GM23338 (cell line): ENCODE measurements around the gene GPR89B. TPM values are rescaled to one million over a fixed set of nuclear protein-coding genes. Genes with fewer than 3 reads are reported as not detected.
A peak's percentile ranks its signal among the peaks of the same experiment; 100 is the strongest.

Experiments
- ATAC-seq: fragments of 200-7000 bp; cut with Tn5 transposase; 3 replicates; pipeline ENCODE4 v1.9.1; 2020
- DNase-seq: peaks from one replicate; pipeline ENCODE4 v3.0.0-alpha.2; 2015; ENCODE audit warnings: low spot score
- H2AFZ ChIP-seq: fragments of 200-600 bp; sonication (generic); 2 replicates; pipeline ENCODE4 v1.8.0; 2016; ENCODE audit warnings: antibody characterized with exemption, mild to moderate bottlenecking, moderate library complexity
- H3F3A ChIP-seq: fragments of 200-600 bp; sonication (generic); replicated peaks from 2 replicates; pipeline ENCODE4 v1.8.0; 2017; ENCODE audit warnings: antibody characterized with exemption, mixed run types, low read depth
- H3K27ac ChIP-seq: fragments of 200-600 bp; sonication (generic); 2 replicates; pipeline ENCODE4 v1.6.1; 2016; ENCODE audit warnings: low read depth
- H3K27me3 ChIP-seq: fragments of 200-600 bp; sonication (generic); 2 replicates; pipeline ENCODE4 v1.8.0; 2016; ENCODE audit warnings: mild to moderate bottlenecking, mixed run types, moderate library complexity; ENCODE audit not compliant: insufficient read depth
- H3K36me3 ChIP-seq: fragments of 200-600 bp; sonication (generic); 2 replicates; pipeline ENCODE4 v1.8.0; 2016; ENCODE audit warnings: mild to moderate bottlenecking; ENCODE audit not compliant: insufficient read depth
- H3K4me1 ChIP-seq: fragments of 200-600 bp; sonication (generic); 2 replicates; pipeline ENCODE4 v1.8.0; 2016; ENCODE audit warnings: mild to moderate bottlenecking, moderate library complexity; ENCODE audit not compliant: insufficient read depth
- H3K4me2 ChIP-seq: fragments of 200-600 bp; sonication (generic); 2 replicates; pipeline ENCODE4 v1.7.1; 2017; ENCODE audit warnings: mixed run types
- H3K4me3 ChIP-seq: fragments of 200-600 bp; sonication (generic); 2 replicates; pipeline ENCODE4 v1.6.1; 2016; ENCODE audit warnings: mixed run types
- H3K79me2 ChIP-seq: fragments of 200-600 bp; sonication (generic); replicated peaks from 2 replicates; pipeline ENCODE4 v1.8.0; 2017; ENCODE audit warnings: mild to moderate bottlenecking; ENCODE audit not compliant: insufficient read depth
- H3K9me2 ChIP-seq: fragments of 200-600 bp; sonication (generic); 2 replicates; pipeline ENCODE4 v1.8.0; 2017; ENCODE audit not compliant: insufficient read depth
- H4K20me1 ChIP-seq: fragments of 200-600 bp; sonication (generic); replicated peaks from 2 replicates; pipeline ENCODE4 v1.8.0; 2017; ENCODE audit warnings: mild to moderate bottlenecking; ENCODE audit not compliant: insufficient read depth
- H3K27ac Mint-ChIP-seq: 2 replicates; pipeline ENCODE4 v1.8.0; 2020; ENCODE audit warnings: inconsistent platforms, mild to moderate bottlenecking, moderate library complexity, mixed read lengths
- H3K27me3 Mint-ChIP-seq: 3 replicates; pipeline ENCODE4 v1.8.0; 2022; ENCODE audit warnings: low read depth, mild to moderate bottlenecking, moderate library complexity, mixed read lengths, inconsistent platforms; ENCODE audit not compliant: insufficient read depth, poor library complexity
- H3K36me3 Mint-ChIP-seq: 3 replicates; pipeline ENCODE4 v1.8.0; 2021; ENCODE audit warnings: low read depth, mild to moderate bottlenecking, inconsistent platforms, moderate library complexity, mixed read lengths
- H3K4me1 Mint-ChIP-seq: 3 replicates; pipeline ENCODE4 v1.8.0; 2020; ENCODE audit warnings: mild to moderate bottlenecking, inconsistent platforms, mixed read lengths
- H3K4me3 Mint-ChIP-seq: 3 replicates; pipeline ENCODE4 v1.8.0; 2021; ENCODE audit warnings: moderate library complexity, mild to moderate bottlenecking, inconsistent platforms, mixed read lengths
- H3K9me3 Mint-ChIP-seq: 3 replicates; pipeline ENCODE4 v1.8.0; 2020; ENCODE audit warnings: moderate library complexity, mild to moderate bottlenecking, inconsistent platforms, mixed read lengths
- EZH2 ChIP-seq: fragments of 200-600 bp; sonication (generic); IDR thresholded peaks from one replicate; pipeline ENCODE4 v1.8.0; 2017; ENCODE audit warnings: antibody characterized with exemption, mild to moderate bottlenecking, low read depth; ENCODE audit not compliant: unreplicated experiment
- POLR2AphosphoS5 ChIP-seq: IDR thresholded peaks from 2 replicates; pipeline ENCODE4 v1.6.1; 2016; ENCODE audit warnings: antibody characterized with exemption, low read depth
- polyA plus RNA-seq: library from polyadenylated mRNA; unstranded; fragments of >200 nt; fragmentation: Nextera tagmentation; extraction: Ambion mirVana; gene quantifications from 2 replicates; pipeline ENCODE4 v1.2.1, GENCODE V29; 2016
- total RNA-seq: library from RNA; depleted of rRNA; stranded (reverse); fragments of >200 nt; shearing (Covaris generic); gene quantifications from 2 replicates; pipeline ENCODE4 v1.2.3, GENCODE V29; 2014
- TF ChIP-seq, protein P1 (sequence below), 2 experiments: fragments of 200-600 bp in 1 of 2; sonication (generic) in 1 of 2; conservative IDR thresholded peaks; 2 replicates each; pipeline versions ENCODE4 v1.5.1 to v1.6.1; 2016 to 2017; ENCODE audit warnings: antibody characterized with exemption in 2 of 2, low read depth in 2 of 2, mild to moderate bottlenecking in 2 of 2, moderate library complexity in 1 of 2
- TF ChIP-seq, protein P2 (sequence below): IDR thresholded peaks from 2 replicates; pipeline ENCODE4 v1.6.1; 2016; ENCODE audit warnings: antibody characterized with exemption

The GPR89B gene
- total and polyA plus RNA-seq, 2 experiments from 2014 or later: 25.7 to 27.7 TPM

DNA sequence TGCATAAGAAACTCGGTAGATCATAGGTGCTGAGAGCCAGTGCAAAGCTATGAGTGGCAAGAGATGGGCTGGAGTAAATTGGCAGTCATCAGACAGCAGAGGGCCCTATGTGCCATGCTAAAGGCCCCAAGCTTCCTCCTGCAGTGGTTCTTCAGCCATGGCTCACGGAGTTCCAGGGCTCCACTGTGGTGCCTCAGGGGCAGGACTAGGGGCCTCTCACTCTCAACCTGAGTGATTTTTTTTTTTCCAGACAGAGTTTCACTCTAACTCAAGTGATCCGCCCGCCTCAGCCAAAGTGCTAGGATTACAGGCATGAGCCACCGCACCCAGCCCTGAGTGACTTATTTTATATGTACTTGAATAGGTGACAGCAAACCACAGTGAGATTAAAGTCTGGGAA lies 36.0 kb upstream of the GPR89B start:
- H3K4me1 Mint-ChIP-seq: peaks cover 19% of the 10 kb centered on the region
- Histone ChIP-seq H3K27ac (no peak overlapping the region), H3K4me3 (no peak overlapping the region), H3K4me2 (no peak overlapping the region), H3K9me2 (no peaks in the 10 kb centered on the region), H3K36me3 (no peaks in the 10 kb centered on the region), H3K4me1 (0 out of 2 replicates have a peak, but pooled peaks cover 4% of the 10 kb centered on the region), H3K79me2 (no peaks in the 10 kb centered on the region), H4K20me1 (no peaks in the 10 kb centered on the region), H2AFZ (peak overlapping the region; percentile 32; the same call in 1 of the 2 replicates), H3F3A (no peaks in the 10 kb centered on the region), H3K27me3 (no peaks in the 10 kb centered on the region)
- H3K27me3 Mint-ChIP-seq: peaks cover 4% of the 10 kb centered on the region
- no peaks in the 10 kb centered on the region for H3K36me3 Mint-ChIP-seq
- no peak overlapping the region for H3K27ac Mint-ChIP-seq
- H3K4me3 Mint-ChIP-seq: no peak overlapping the region
- ATAC-seq (peak; percentile 62), DNase-seq (peak; percentile 28)
- TF ChIP-seq, protein P1, sequence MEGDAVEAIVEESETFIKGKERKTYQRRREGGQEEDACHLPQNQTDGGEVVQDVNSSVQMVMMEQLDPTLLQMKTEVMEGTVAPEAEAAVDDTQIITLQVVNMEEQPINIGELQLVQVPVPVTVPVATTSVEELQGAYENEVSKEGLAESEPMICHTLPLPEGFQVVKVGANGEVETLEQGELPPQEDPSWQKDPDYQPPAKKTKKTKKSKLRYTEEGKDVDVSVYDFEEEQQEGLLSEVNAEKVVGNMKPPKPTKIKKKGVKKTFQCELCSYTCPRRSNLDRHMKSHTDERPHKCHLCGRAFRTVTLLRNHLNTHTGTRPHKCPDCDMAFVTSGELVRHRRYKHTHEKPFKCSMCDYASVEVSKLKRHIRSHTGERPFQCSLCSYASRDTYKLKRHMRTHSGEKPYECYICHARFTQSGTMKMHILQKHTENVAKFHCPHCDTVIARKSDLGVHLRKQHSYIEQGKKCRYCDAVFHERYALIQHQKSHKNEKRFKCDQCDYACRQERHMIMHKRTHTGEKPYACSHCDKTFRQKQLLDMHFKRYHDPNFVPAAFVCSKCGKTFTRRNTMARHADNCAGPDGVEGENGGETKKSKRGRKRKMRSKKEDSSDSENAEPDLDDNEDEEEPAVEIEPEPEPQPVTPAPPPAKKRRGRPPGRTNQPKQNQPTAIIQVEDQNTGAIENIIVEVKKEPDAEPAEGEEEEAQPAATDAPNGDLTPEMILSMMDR (conservative IDR thresholded peaks at IDR 0.05; ENCODE audit: low read depth in 2 of 2): peak in 1 of 2 experiments; percentile 60; a peak in 2 of 4 replicates
- TF ChIP-seq, protein P2, sequence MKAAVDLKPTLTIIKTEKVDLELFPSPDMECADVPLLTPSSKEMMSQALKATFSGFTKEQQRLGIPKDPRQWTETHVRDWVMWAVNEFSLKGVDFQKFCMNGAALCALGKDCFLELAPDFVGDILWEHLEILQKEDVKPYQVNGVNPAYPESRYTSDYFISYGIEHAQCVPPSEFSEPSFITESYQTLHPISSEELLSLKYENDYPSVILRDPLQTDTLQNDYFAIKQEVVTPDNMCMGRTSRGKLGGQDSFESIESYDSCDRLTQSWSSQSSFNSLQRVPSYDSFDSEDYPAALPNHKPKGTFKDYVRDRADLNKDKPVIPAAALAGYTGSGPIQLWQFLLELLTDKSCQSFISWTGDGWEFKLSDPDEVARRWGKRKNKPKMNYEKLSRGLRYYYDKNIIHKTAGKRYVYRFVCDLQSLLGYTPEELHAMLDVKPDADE: no peak
- no peaks in the 10 kb centered on the region; the same call in 2 of the 3 replicates for H3K9me3 Mint-ChIP-seq

DNA sequence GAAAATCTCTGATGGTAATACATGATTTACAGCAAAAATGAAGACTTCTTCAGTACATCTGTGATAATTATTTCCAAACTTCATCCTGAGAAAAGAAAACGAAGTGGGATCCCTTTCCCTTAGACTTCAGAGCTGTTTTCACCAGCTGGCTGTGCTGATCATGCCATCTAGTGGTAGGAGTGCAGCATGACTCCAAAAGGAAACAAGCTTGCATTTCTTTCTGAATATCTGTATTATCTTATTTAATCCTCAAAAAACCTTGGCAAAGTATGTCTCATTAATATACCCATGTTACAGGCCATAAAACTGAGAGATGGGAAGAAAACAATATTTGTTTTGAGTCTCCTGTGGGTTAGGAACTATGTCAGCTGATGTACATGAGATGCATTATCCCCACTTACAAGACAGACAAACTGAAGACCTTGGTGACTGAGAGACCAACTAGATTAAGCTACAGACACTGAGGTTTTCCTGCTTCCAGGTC lies 35.4 kb upstream of the GPR89B start:
- no peaks in the 10 kb centered on the region for H4K20me1 ChIP-seq
- H3K27ac ChIP-seq: no peak overlapping the region
- H3K4me3 ChIP-seq: no peak overlapping the region
- H3K9me3 Mint-ChIP-seq: no peaks in the 10 kb centered on the region; the same call in 2 of the 3 replicates
- H3F3A ChIP-seq: no peaks in the 10 kb centered on the region
- H3K4me1 ChIP-seq: 0 out of 2 replicates have a peak, but pooled peaks cover 4% of the 10 kb centered on the region
- TF ChIP-seq, protein P1 (conservative IDR thresholded peaks at IDR 0.05; ENCODE audit: low read depth in 2 of 2): peak; percentile 93 to 100
- TF ChIP-seq EZH2 (no peak), POLR2AphosphoS5 (no peak)
- DNase-seq (peak; percentile 72), ATAC-seq (peak; percentile 24)
- no peaks in the 10 kb centered on the region for H3K79me2 ChIP-seq
- no peak overlapping the region for H3K4me3 Mint-ChIP-seq
- peaks cover 6% of the 10 kb centered on the region for H3K27me3 Mint-ChIP-seq
- H3K4me1 Mint-ChIP-seq: peaks cover 19% of the 10 kb centered on the region
- no peaks in the 10 kb centered on the region for H3K27me3 ChIP-seq
- no peak overlapping the region for H3K27ac Mint-ChIP-seq
- no peaks in the 10 kb centered on the region for H3K36me3 Mint-ChIP-seq
- H3K4me2 ChIP-seq: no peak overlapping the region
- no peaks in the 10 kb centered on the region for H3K36me3 ChIP-seq
- 0 out of 2 replicates have a peak overlapping the region, but pooled peaks have one; percentile 32 for H2AFZ ChIP-seq
- H3K9me2 ChIP-seq: no peaks in the 10 kb centered on the region
